ENCODE results near the gene IDNK. TPM values are rescaled to one million over a fixed set of nuclear protein-coding genes. Genes with fewer than 3 reads are reported as not detected.

The IDNK gene
- total RNA-seq, result 3.6 and 6.8 TPM in 2 replicates

- peaks cover 4% of the 10 kb centered on the region for H3K36me3 ChIP-seq (ENCODE audit: control insufficient read depth, insufficient read depth, low read length)
- no peaks in the 10 kb centered on the region for H3K27me3 ChIP-seq (ENCODE audit: control insufficient read depth, insufficient read depth, low read length)
- H3K4me3 ChIP-seq (ENCODE audit: low read depth, low read length), result peak within 1 kb of the TSS; percentile 84
- TF ChIP-seq CTCF (IDR thresholded peaks at IDR 0.05; ENCODE audit: insufficient read depth, low read length, poor library complexity, severe bottlenecking), result no peak
- DNase-seq (ENCODE audit: low read depth), result no peak
Measured at GRCh38 chr9:83622939-83623678, at the start of gene IDNK. Gene IDNK (plus strand): TSS chr9:83623143. CDS start chr9:83623172, 29 bp downstream.

GRCh38 chr9:83574482-83574881 is 48.5 kb upstream of the IDNK start:
- no peak for DNase-seq (ENCODE audit: low read depth)
- Histone ChIP-seq H3K36me3 (ENCODE audit: control insufficient read depth, insufficient read depth, low read length) (no peaks in the 10 kb centered on the region), H3K4me3 (ENCODE audit: low read depth, low read length) (no peak overlapping the region), H3K27me3 (ENCODE audit: control insufficient read depth, insufficient read depth, low read length) (no peaks in the 10 kb centered on the region)
- no peak for TF ChIP-seq CTCF (IDR thresholded peaks at IDR 0.05; ENCODE audit: insufficient read depth, low read length, poor library complexity, severe bottlenecking)

GRCh38 chr9:83582029-83582428 is 40.9 kb upstream of the IDNK start:
- Histone ChIP-seq H3K36me3 (ENCODE audit: control insufficient read depth, insufficient read depth, low read length) (no peaks in the 10 kb centered on the region), H3K4me3 (ENCODE audit: low read depth, low read length) (no peak overlapping the region), H3K27me3 (ENCODE audit: control insufficient read depth, insufficient read depth, low read length) (no peaks in the 10 kb centered on the region)
- DNase-seq (ENCODE audit: low read depth), result no peak
- TF ChIP-seq CTCF (IDR thresholded peaks at IDR 0.05; ENCODE audit: insufficient read depth, low read length, poor library complexity, severe bottlenecking), result no peak

- Histone ChIP-seq H3K4me3 (ENCODE audit: low read depth, low read length) (no peak overlapping the region), H3K27me3 (ENCODE audit: control insufficient read depth, insufficient read depth, low read length) (no peaks in the 10 kb centered on the region), H3K36me3 (ENCODE audit: control insufficient read depth, insufficient read depth, low read length) (no peaks in the 10 kb centered on the region)
- peak; percentile 79 for TF ChIP-seq CTCF (IDR thresholded peaks at IDR 0.05; ENCODE audit: insufficient read depth, low read length, poor library complexity, severe bottlenecking)
- DNase-seq (ENCODE audit: low read depth), result no peak
Measured at GRCh38 chr9:83583151-83584014, 39.6 kb upstream of the IDNK start.

- no peak overlapping the region for H3K4me3 ChIP-seq (ENCODE audit: low read depth, low read length)
- no peak for TF ChIP-seq CTCF (IDR thresholded peaks at IDR 0.05; ENCODE audit: insufficient read depth, low read length, poor library complexity, severe bottlenecking)
- no peaks in the 10 kb centered on the region for H3K36me3 ChIP-seq (ENCODE audit: control insufficient read depth, insufficient read depth, low read length)
- no peak for DNase-seq (ENCODE audit: low read depth)
- H3K27me3 ChIP-seq (ENCODE audit: control insufficient read depth, insufficient read depth, low read length), result no peaks in the 10 kb centered on the region
Measured at GRCh38 chr9:83584995-83585394, 37.9 kb upstream of the IDNK start.
